T-helper 1 cell treated with Interleukin-12 subunit alpha and Interleukin-12 subunit beta and Interleukin-4 antibody, amounts not matched to agents 30 μg/mL and 1 μg/mL, for 36 hours (primary cell): Measurements from ENCODE around the gene PTBP1.

Experiments used
- H3K27ac Mint-ChIP-seq: one replicate; pipeline ENCODE4 v1.8.0; 2021; ENCODE audit warnings: mild to moderate bottlenecking, mixed read lengths
- H3K27me3 Mint-ChIP-seq: one replicate; pipeline ENCODE4 v1.8.0; 2021; ENCODE audit warnings: low read depth, mixed read lengths
- H3K36me3 Mint-ChIP-seq: one replicate; pipeline ENCODE4 v1.8.0; 2021; ENCODE audit warnings: low read depth, mixed read lengths
- H3K4me1 Mint-ChIP-seq: one replicate; pipeline ENCODE4 v1.8.0; 2021; ENCODE audit warnings: low read depth, mixed read lengths
- H3K4me3 Mint-ChIP-seq: one replicate; pipeline ENCODE4 v1.8.0; 2021; ENCODE audit warnings: mild to moderate bottlenecking, moderate library complexity, mixed read lengths
- H3K9me3 Mint-ChIP-seq: one replicate; pipeline ENCODE4 v1.8.0; 2021; ENCODE audit warnings: mixed read lengths

The PTBP1 gene

DNA sequence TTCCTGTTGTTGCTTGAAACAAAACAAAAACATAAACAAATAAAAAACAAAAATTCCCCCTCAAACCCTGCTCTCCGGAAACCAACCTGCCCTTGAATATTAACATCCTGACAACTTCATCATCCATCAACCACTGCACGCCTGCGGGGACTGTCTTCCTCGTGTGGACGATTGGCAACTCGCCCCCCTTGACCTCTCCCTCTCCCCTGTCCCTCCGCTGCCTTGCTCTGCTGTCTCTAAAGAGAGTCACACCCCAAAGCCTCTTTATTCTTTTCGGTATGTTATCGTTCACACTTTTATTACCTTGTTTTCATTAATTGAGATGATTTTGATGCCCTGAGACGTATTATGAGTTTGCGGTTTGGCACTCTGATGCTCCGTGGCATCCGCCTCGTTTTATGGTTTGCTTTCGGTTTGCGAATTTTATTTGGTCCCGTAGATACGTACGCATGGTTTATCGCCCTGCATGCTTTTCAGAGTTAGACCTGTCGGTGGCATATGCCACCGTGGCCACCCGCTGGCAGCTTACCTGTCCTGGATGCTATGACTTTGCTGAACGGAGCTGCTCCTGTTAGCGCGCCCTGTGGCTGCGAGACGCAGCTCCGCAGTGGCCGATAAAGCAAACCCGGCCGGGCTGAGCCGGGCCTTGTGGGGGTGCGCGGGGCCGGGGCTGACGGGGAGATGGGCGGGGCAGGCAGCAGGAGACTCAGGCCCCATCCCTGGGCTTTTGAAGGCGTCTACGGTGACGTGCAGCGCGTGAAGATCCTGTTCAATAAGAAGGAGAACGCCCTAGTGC, 10.6 kb downstream of the PTBP1 start:
- Mint-ChIP-seq H3K27ac (no peak overlapping the region), H3K36me3 (peaks cover 26% of the 10 kb centered on the region), H3K4me1 (peaks cover 6% of the 10 kb centered on the region), H3K4me3 (no peak overlapping the region), H3K27me3 (no peaks in the 10 kb centered on the region), H3K9me3 (no peaks in the 10 kb centered on the region)

DNA sequence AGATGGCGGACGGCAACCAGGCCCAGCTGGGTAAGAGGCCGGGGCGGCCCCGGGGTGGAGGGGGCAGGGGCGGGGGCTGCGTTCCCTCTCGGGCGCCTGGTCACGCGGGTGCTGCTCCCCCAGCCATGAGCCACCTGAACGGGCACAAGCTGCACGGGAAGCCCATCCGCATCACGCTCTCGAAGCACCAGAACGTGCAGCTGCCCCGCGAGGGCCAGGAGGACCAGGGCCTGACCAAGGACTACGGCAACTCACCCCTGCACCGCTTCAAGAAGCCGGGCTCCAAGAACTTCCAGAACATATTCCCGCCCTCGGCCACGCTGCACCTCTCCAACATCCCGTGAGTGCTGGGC, 11.1 kb downstream of the PTBP1 start:
- Mint-ChIP-seq H3K36me3 (peaks cover 24% of the 10 kb centered on the region), H3K4me3 (no peak overlapping the region), H3K9me3 (no peaks in the 10 kb centered on the region), H3K27ac (no peak overlapping the region), H3K27me3 (no peaks in the 10 kb centered on the region), H3K4me1 (peaks cover 6% of the 10 kb centered on the region)

DNA sequence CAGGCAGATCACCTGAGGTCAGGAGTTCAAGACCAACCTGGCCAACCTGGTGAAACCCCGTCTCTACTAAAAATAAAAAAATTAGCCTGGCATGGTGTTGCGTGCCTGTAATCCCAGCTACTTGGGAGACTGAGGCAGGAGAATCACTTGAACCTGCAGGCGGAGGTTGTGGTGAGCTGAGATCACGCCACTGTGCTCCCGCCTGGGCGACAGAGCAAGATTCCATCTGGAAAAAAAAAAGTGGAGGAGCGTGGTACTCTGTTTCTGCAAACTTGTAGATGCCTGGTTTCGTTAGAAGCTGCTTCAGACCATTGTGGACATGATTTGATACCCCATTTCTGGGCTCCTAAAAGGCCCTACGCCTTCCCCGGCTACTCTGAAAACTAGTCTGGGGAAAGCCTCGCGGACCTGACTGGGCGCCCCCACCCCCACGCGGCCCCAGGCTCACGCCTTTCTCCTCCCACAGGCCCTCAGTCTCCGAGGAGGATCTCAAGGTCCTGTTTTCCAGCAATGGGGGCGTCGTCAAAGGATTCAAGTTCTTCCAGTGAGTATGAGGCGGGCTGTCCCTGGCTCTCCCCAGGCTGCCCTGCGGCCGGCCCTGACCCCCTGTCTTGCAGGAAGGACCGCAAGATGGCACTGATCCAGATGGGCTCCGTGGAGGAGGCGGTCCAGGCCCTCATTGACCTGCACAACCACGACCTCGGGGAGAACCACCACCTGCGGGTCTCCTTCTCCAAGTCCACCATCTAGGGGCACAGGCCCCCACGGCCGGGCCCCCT, 13.0 kb downstream of the PTBP1 start:
- Mint-ChIP-seq H3K4me3 (no peak overlapping the region), H3K4me1 (peaks cover 6% of the 10 kb centered on the region), H3K9me3 (no peaks in the 10 kb centered on the region), H3K27ac (no peak overlapping the region), H3K36me3 (peaks cover 25% of the 10 kb centered on the region), H3K27me3 (no peaks in the 10 kb centered on the region)

DNA sequence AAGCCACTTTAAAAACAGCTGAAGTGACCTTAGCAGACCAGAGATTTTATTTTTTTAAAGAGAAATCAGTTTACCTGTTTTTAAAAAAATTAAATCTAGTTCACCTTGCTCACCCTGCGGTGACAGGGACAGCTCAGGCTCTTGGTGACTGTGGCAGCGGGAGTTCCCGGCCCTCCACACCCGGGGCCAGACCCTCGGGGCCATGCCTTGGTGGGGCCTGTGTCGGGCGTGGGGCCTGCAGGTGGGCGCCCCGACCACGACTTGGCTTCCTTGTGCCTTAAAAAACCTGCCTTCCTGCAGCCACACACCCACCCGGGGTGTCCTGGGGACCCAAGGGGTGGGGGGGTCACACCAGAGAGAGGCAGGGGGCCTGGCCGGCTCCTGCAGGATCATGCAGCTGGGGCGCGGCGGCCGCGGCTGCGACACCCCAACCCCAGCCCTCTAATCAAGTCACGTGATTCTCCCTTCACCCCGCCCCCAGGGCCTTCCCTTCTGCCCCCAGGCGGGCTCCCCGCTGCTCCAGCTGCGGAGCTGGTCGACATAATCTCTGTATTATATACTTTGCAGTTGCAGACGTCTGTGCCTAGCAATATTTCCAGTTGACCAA, 13.7 kb downstream of the PTBP1 start:
- no peaks in the 10 kb centered on the region for H3K27me3 Mint-ChIP-seq
- H3K4me3 Mint-ChIP-seq: no peak overlapping the region
- no peak overlapping the region for H3K27ac Mint-ChIP-seq
- H3K9me3 Mint-ChIP-seq: peaks cover 3% of the 10 kb centered on the region
- H3K36me3 Mint-ChIP-seq: peaks cover 30% of the 10 kb centered on the region
- peaks cover 6% of the 10 kb centered on the region for H3K4me1 Mint-ChIP-seq

DNA sequence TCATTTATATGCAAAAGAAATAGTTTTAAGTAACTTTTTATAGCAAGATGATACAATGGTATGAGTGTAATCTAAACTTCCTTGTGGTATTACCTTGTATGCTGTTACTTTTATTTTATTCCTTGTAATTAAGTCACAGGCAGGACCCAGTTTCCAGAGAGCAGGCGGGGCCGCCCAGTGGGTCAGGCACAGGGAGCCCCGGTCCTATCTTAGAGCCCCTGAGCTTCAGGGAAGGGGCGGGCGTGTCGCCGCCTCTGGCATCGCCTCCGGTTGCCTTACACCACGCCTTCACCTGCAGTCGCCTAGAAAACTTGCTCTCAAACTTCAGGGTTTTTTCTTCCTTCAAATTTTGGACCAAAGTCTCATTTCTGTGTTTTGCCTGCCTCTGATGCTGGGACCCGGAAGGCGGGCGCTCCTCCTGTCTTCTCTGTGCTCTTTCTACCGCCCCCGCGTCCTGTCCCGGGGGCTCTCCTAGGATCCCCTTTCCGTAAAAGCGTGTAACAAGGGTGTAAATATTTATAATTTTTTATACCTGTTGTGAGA, 14.3 kb downstream of the PTBP1 start:
- Mint-ChIP-seq H3K36me3 (peaks cover 34% of the 10 kb centered on the region), H3K27me3 (no peaks in the 10 kb centered on the region), H3K4me1 (peaks cover 6% of the 10 kb centered on the region), H3K9me3 (peaks cover 4% of the 10 kb centered on the region), H3K27ac (no peak overlapping the region), H3K4me3 (no peak overlapping the region)

DNA sequence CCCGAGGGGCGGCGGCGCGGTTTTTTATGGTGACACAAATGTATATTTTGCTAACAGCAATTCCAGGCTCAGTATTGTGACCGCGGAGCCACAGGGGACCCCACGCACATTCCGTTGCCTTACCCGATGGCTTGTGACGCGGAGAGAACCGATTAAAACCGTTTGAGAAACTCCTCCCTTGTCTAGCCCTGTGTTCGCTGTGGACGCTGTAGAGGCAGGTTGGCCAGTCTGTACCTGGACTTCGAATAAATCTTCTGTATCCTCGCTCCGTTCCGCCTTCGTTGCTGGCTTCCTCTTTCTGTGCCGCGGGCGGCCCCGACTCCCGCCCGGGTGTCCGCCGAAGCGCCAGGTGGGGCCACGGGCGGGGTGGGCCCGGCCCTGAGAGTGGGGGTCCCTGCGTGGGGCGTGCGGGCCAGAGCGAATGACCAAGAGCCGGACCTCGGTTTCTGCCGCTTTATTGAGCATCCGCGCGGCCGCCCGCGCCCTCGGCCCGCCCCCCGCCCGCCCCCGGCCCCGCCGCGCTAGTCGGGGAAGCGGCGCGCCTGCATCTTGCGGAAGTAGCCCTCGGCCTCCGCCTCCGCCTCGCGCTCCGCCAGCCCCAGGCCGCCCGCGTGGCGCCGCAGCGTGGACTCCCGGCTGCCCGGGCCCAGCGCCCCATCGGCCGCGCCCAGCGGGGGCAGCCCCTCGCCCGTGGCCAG, 14.9 kb downstream of the PTBP1 start:
- Mint-ChIP-seq H3K4me3 (no peak overlapping the region), H3K9me3 (peaks cover 4% of the 10 kb centered on the region), H3K27me3 (no peaks in the 10 kb centered on the region)

DNA sequence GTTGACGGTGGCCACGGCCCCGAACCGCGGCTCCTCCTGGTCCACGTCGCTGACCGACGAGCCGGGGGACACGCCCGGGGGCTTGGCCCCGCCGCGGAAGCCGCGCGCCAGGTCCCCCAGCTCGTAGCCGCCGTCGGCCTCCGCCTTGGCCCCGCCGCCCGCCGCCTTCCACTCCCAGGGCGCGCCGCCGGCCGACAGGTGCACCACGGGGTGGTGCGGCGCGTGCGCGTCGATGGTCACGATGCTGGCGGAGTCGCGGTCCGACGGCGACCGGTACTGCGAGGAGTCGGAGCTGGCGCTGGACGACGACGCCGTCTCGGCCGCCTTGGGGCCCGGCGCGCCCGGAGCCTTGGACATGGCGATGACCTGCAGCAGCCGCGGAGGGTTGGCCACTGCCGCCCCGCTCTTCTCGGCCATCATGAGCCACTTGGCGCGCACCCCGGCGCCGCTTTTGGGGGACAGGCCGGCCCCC, 15.5 kb downstream of the PTBP1 start:
- Mint-ChIP-seq H3K9me3 (peaks cover 4% of the 10 kb centered on the region), H3K27me3 (no peaks in the 10 kb centered on the region), H3K27ac (no peak overlapping the region), H3K4me3 (no peak overlapping the region), H3K4me1 (peaks cover under 1% of the 10 kb centered on the region), H3K36me3 (peaks cover 29% of the 10 kb centered on the region)

More for the DNA sequence above, 14.9 kb downstream of the PTBP1 start:
- H3K4me1 Mint-ChIP-seq: peaks cover 6% of the 10 kb centered on the region
- no peak overlapping the region for H3K27ac Mint-ChIP-seq
- H3K36me3 Mint-ChIP-seq: peaks cover 35% of the 10 kb centered on the region

DNA sequence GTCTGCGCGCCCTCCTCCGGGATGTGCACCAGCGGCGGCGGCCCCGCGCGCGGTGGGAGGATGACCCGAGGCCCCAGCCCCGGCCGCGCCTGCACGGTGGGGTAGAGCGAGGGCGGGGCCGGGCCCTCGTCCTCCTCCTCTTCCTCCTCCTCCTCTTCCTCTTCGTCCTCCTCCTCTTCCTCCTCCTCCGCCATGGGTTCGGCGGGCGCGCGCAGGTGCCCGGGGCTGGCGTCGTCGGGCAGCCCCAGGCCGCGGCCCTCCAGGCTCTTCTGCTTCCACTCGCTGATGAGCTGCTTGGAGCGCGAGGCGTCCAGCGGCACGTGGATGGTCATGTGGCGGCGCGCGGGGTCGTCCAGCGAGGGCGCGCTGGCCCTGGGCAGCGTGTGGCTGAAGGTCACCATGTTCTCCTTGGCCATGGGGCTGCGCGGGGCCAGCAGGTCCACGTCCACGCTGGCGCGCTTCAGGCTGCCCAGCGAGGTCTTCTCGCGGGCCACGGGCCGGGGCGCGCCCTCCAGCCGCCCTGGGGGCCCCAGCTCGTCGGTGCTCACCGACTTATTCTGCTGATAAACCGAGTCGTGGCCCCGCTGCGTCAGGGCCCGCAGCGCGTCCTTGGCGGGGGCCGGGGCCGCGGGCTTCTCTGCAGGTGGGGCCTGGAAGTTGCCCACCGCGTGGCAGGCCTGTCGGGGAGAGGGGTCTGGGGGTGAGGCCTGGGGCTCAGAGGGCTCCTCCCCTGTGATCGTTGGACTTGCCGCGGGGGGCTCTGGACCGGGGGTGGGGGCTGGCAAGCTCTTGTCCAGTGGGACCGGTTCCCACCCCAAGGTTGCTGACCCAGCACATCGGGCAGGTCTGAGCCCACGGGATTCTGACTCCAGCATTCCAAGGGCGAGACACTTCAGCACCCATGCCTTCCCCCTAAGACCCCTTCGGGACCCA, 16.2 kb downstream of the PTBP1 start:
- no peaks in the 10 kb centered on the region for H3K27me3 Mint-ChIP-seq
- H3K27ac Mint-ChIP-seq: no peak overlapping the region
- H3K4me3 Mint-ChIP-seq: no peak overlapping the region
- peaks cover 27% of the 10 kb centered on the region for H3K36me3 Mint-ChIP-seq
- H3K9me3 Mint-ChIP-seq: peaks cover 4% of the 10 kb centered on the region
- no peaks in the 10 kb centered on the region for H3K4me1 Mint-ChIP-seq

DNA sequence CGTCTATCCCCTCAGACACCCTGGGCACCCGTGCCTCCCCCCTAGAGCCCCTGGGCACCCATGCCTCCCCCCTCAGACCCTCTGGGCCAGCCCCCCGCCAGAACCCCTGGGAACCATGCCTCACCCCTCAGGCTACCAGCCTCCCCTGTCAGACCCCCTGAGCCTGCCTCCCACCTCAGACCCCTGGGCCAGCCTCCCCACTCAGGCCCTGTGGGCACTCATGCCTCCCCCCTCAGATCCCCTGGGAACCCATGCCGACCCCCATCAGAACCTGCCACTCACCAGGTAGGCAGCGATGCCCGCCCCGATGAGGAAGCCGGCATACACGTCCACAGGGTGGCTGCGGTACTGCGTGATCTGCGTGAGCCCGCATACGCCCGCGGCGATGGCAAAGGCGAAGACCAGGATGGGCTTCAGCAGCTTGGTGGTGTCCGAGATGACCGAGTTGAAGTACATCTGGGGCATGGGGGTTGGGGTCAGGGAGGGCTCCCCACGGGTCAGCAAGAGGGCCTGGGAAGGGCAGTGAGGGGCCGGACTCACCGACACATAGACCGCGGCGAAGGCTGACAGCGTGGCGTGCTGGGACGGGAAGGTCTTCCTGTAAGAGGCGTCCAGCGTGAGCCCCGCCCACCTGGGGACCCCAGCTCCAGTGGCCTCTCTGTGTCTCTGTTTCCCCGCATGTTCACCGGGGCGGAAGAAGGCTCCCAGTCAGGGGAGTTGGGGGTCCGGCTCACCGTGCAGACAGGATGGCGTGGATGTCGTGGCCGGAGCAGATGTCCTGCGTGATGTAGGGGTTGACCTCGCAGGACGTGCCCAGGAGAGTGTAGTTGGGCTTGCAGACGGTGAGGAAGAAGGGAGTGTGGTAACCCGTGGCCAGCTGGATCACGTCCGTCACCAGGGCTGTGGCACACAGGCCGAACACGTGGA, 17.2 kb downstream of the PTBP1 start:
- peaks cover 27% of the 10 kb centered on the region for H3K36me3 Mint-ChIP-seq
- no peak overlapping the region for H3K27ac Mint-ChIP-seq
- peaks cover 4% of the 10 kb centered on the region for H3K9me3 Mint-ChIP-seq
- H3K4me1 Mint-ChIP-seq: no peaks in the 10 kb centered on the region
- no peaks in the 10 kb centered on the region for H3K27me3 Mint-ChIP-seq
- H3K4me3 Mint-ChIP-seq: no peak overlapping the region

DNA sequence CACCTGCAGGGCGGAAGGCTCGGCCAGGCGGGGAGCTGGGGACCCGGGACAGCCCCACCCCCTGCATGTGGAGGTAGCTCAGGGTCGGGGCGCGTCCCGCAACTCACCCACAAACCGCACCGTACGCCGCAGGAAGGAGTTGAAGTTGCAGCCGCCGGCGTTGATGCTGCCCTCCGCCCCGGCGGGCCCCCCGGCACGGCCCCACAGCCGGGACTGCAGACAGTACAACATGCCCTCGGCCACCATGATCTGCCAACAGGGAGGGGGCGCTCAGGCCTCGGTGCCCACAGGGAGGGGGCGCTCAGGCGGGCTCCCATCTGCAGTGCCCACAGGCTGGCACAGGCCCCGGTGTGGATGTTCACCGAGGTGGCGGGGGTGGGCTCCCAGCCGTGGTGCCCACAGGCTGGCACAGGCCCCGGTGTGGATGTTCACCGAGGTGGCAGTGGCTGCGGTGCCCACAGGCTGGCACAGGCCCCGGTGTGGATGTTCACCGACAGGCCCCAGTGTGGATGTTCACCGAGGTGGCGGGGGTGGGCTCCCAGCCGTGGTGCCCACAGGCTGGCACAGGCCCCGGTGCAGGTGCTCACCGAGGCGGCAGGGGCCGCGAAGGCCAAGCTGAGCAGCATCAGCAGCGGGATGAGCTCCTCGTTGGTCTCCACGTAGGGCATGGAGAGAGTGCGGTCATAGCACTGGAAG, 18.0 kb downstream of the PTBP1 start:
- Mint-ChIP-seq H3K27me3 (peaks cover 6% of the 10 kb centered on the region), H3K27ac (no peak overlapping the region)

DNA sequence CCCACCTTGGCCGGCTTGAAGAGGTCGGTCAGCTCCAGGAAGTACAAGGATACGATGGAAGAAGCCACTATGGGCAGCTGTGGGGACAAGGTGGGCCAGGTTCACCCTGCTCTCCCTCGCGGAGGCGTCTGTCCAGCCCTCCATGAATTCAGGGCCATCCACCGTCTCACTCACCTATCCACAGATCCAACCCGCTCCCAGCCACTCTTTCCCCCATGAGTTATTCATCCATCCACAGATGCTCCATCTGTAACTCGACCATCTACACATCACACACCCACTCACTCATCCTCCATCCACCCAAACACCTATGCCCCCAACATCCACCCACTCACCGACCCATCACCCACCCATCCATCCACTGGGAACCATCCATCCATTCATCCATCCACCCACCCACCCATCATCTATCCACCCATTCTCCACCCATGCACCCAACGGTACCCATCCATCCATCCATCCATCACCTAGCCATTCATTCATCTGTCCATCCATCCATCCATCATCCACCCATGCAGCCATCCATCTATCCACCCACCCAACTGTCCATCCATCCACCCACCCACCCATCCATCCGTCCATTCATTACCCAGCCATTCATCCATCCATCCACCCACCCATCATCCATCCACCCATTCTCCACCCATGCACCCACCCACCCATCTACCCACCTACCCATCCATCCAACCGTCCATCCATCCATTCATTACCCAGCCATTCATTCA, 18.7 kb downstream of the PTBP1 start:
- Mint-ChIP-seq H3K27me3 (peaks cover 12% of the 10 kb centered on the region), H3K4me1 (no peaks in the 10 kb centered on the region), H3K9me3 (peaks cover 4% of the 10 kb centered on the region), H3K4me3 (no peak overlapping the region), H3K27ac (no peak overlapping the region), H3K36me3 (peaks cover 18% of the 10 kb centered on the region)

More for the DNA sequence above, 18.0 kb downstream of the PTBP1 start:
- Mint-ChIP-seq H3K4me3 (no peak overlapping the region), H3K36me3 (peaks cover 23% of the 10 kb centered on the region), H3K9me3 (peaks cover 4% of the 10 kb centered on the region), H3K4me1 (no peaks in the 10 kb centered on the region)

DNA sequence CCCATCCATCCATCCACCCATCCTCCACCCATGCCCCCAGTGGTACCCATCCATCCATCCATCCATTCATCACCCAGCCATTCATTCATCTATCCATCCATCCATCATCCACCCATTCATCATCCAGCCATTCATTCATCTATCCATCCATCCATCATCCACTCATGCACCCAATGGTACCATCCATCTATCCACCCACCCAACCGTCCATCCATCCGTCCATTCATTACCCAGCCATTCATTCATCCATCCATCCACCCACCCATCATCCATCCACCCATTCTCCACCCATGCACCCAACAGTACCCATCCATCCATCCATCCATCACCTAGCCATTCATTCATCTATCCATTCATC, 19.2 kb downstream of the PTBP1 start:
- H3K36me3 Mint-ChIP-seq: peaks cover 16% of the 10 kb centered on the region
- H3K9me3 Mint-ChIP-seq: peaks cover 4% of the 10 kb centered on the region
- peak overlapping the region; percentile 10 for H3K27ac Mint-ChIP-seq
- no peaks in the 10 kb centered on the region for H3K4me1 Mint-ChIP-seq
- no peak overlapping the region for H3K4me3 Mint-ChIP-seq
- H3K27me3 Mint-ChIP-seq: peaks cover 12% of the 10 kb centered on the region
